Stimulated activated CD4-positive, alpha-beta T cell treated with anti-CD3 and anti-CD28 coated beads, Interleukin-12 subunit alpha, Interleukin-12 subunit beta, amount 100 ng/mL, for 24 hours (primary cell): ENCODE measurements around the gene ALLC.

Source experiments
- DNase-seq, 2 experiments: peaks; one replicate each; pipeline ENCODE4 v3.0.0-alpha.2; 2020; ENCODE audit warnings: low read depth in 2 of 2

Gene ALLC

DNA sequence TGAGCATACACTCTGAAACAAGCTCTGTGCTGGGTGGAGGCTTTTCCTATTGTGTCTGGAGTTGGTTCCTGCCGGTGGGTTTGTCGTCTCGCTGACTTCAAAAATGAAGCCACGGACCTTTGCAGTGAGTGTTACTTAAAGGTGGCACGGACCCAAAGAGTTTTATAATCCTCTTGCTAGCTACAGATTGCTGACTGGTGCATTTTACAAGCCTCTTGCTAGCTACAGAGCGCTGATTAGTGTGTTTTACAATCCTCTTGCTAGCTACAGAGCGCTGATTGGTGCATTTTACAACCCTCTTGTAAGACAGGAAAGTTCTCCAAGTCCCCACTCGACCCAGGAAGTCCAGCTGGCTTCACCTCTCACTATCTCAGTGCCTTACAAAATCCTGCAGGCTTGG is 60.7 kb downstream of the ALLC start:
- no peak for DNase-seq

DNA sequence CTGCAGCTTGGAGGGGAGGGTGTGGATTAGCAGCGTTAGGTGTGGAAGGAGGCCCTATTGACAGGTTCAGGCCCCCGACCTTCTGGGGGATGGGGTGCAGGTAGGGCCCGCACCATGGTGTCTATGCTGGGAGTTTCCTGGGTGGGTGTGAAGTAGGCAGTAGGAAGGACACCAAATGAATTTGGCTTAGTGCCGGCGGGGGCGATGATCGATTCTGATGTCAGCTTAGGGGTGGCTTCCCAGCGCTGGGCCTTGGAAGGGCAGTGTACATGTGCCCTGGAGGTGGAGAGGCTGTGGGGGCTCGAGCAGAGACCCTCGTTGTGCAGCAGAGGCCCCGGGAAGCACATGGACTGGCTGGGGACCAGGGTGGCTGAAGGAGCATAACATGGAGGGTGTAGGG is 67.0 kb downstream of the ALLC start:
- no peak for DNase-seq

DNA sequence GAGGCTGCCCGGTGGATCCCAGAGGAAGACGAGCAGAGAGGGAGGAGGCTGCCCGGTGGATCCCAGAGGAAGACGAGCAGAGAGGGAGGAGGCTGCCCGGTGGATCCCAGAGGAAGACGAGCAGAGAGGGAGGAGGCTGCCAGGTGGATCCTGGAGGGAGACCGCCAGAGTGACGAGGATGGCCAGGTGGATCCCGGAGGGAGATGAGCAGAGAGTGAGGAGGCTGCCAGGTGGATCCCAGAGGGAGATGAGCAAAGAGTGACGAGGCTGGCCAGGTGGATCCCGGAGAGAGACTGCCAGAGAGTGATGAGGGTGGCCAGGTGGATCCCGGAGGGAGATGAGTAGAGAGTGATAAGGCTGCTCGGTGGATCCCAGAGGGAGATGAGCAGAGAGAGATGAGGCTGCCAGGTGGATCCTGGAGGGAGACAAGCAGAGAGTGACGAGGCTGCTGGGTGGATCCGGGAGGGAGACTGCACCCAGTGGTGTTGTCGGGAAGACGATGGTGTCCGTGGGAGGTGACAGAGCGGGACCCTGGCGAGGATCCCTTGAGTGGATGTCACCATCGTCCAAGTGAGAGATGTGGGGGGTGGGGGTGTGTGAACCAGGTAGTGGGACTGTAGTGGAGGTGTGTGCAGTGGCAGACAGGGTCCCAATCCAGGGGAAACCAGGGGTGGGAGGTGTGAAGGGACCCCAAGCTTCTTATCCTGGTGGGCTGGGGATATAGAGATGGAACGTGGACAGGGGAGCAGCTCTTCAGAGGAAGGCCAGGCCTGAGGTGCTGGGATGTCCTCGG is 67.7 kb downstream of the ALLC start:
- no peak for DNase-seq

DNA sequence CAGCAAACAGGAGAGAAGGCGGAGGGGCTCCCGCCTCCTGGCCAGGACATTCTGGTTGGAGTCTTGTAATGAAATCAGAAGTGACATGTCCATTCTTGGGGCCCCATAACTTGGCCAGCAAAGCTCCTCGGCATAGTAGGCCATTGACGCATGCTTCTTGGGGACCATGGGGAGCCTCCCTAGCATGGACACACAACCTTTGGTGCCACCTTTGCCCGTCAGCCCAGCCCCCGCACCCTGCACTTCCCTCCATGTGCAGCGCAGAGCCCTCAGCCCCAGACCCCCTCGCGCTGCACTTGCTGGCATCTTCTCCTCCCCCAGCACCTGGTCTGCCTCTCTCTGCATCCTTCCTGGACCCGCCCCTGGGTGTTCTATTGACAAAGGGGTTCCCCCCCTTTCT is 68.5 kb downstream of the ALLC start:
- DNase-seq: no peak

DNA sequence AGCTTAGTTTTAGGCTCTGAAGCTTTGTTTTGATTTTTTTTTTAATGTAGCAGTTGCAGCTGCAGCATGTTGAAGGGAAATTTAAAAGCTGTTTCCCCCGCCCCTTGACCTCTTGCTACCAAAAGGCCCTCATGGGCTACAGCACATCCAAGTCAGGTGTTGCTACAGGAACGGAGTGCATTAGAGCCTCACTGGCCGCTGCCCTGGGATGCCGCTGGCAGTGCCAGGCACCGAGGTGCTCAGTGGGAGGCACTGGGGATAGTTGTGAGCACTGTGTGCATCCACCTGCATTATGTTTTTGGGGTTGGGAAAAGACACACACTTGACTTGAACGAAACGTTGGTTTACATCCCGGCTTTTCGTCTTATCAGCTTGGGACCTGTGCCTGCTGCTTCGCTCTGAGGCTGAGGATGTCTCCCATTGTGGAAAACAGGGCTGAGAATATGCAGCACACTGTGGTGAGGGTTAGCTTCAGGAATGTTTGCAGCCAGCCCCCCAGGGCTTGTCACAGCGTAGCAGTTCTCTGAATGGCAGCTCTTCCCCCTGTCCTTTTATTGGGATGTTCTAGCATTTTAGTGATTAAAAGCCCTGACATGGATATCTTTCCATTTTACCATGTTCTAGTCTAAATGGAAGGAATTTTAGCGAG is 69.5 kb downstream of the ALLC start:
- DNase-seq: no peak

DNA sequence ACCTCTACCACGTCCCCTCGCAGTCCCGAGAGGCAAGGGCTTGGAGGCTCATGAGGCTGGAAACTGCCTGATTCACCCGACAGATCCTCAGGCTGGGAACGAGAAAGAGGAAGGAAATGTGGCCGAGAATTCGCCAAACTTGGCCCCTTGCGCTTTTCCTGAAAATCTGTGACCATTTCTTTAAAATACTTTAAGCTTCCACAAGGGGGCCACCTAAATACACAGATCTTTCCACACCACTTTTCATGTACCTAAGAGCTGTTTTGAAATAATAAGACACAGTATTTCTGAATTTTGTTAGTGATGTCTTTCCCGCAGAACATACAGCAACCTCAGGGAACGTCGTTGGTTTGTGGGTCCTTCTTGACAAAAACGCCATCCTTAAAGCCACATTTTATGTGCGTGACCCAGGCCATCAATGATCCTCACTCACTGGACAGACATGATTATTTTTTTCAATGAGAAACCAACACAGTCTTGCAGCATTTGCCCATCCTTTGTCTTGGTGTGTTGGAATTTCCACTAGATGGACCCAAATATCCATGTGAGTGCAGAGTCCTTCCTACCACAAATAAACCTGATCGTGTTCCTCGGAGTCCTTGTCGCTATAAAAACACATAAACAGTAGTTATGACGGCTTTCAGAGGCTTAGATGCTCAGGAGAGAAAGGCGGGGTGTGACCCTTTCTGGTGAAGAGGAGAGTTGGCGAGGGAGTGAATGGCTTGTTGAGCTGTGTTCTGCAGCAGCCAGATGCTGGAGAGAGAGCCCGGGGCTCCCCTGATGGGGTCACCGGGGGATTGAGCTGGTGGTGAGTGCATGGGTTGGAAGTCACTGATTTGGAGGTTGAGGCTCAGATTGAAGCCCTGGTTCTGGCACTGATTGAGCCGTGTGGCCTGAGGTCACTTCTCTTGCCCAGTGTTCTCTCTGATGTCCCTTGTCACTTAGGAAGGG is 70.4 kb downstream of the ALLC start:
- DNase-seq: no peak

DNA sequence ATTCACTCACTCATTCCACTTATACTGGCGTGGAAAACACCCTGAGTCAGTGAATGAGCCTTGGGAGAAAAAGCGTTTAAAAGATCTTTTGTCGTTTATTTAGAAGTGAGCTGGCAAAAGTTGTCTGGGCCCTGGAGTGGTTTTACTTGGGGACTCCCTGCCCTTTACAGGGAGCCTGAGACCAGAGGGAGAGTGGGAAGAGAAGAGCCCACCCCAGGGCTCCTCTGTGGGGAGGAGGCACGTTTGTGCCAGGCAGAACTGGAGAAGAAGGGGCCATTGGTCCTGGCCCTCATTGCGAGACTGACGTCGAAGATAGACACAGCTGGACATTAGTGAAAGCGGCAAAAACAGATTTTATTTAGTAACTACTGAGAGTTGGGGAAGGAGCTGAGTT is 71.1 kb downstream of the ALLC start:
- no peak for DNase-seq

DNA sequence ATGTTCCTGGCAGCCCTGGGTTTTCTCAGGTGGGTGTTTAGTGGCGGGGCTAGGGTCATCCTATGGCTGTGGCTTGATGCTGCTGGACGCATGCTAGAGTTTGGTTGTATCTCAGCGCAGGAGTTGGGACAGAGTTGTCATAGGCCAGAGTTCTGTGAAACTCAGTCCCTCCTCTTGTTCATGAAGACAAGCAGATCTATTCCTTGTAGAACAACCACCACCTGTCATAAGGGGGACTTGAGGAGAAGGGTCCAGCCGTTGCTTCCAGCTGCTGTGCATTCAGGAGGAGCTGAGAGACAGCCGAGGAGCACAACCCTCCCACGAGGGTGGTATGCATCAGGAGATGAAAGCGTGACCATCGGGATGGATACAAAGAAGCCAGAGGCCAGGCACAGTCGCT is 71.8 kb downstream of the ALLC start:
- no peak for DNase-seq

DNA sequence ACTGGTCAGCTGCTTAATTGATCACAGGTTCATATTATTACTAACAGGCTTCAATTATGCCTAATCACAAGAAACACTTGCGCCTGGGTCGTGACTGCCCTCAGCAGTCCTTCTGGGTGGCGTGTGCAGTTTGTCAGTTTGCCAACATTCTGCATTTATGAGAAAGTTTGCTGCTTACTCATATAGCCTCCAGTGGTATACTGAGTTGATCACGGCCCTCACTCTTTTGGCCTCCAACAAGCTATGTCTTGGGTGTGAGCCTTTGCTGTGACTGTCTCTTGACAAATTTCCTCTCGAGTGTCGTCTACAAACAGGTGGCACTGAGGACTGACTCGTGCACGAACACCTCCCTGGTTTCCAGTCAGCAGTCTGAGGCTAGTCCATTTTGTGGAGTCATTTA is 72.6 kb downstream of the ALLC start:
- no peak for DNase-seq

DNA sequence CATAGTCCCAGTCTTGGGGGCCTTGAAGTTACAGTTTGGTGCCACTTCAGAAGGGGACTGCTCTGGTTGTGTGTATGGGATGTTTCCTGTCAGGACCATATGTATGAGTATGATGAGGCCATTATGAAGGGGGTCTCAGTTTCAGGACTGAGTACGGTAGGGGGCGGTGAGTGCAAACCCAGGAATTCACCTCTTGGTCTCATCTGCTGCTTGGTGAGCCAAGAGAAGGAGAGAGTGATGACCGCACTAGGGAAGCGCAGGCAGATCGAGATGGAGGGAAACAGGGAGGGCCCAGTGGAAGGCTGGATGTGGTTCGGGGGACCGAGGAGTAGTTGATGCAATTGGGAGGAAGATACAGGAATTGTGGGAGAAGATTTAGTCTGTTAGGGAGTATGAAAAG is 73.8 kb downstream of the ALLC start:
- no peak for DNase-seq

DNA sequence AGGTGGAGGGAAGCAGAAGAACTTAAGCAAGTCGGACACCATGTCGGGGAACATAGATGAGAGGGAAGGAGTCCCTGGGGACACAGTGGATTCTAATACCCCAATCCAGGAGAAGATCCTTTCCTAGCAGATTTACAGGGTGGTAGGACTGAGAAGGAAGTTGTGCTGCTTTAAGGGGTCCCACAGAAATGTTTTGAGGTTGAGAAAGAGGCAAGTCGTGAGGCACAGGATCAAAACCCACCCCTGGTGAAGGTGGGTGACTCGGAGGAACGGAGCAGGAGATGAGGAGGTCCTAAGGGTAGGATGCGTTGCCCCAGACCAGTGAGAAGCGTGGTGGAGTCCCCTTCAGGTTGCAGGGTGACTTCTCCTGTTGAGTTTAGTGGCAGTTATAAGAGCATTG is 78.1 kb downstream of the ALLC start:
- DNase-seq: no peak

DNA sequence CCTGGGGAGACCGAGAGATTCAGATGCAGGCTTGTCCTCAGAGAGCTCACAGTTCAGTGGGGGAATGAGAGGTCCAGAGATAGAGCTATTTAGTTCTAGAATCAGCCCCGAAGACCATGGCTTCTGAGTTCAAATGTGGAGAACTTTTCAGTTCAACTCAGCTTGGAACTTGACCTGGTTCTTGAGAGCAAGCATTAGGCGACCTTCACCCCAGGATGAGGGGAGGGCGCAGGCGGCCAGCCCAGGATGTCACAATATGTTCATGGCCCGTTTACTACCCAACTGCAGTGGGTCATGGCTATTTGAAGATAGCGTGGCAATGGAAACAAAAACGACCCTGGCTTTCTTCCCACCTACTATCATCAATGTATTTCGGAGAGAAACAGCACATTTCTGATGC is 79.1 kb downstream of the ALLC start:
- no peak for DNase-seq

DNA sequence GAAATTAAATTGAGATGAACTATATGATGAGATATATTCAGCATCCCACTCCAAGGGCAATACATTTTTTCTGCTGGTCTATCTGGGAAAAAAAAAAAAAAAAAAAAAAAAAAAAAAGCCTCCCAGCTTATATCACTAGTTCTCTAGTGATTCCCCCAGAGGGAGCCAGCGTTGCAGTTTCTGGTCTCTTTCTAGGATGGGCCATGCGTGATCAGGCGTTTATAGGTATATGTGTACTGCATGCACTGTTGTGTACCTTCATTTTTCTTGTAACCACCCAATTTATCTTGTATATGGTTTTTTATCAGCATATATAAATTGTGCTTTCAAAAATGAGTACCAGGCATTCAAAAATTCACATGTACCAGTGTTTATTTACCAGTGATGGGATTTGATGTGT is 80.5 kb downstream of the ALLC start:
- no peak for DNase-seq

DNA sequence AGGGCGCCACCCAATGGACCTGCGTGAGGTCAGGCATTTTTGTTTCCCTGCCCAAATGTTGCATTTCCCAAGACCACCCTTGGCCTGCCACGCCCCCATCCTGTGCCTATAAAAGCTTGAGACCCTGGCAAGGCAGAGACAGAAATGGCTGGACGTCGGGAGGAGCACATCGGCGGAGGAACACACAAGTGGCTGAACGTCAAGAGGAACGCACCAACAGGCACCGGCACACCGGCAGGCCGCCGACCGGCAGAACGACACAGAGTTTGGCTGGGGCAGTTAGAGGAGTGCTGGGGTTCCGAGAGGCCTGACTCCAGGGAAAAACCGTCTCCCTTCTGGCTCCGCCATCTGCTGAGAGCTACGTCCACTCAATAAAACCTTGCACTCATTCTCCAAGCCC is 81.3 kb downstream of the ALLC start:
- DNase-seq: no peak

DNA sequence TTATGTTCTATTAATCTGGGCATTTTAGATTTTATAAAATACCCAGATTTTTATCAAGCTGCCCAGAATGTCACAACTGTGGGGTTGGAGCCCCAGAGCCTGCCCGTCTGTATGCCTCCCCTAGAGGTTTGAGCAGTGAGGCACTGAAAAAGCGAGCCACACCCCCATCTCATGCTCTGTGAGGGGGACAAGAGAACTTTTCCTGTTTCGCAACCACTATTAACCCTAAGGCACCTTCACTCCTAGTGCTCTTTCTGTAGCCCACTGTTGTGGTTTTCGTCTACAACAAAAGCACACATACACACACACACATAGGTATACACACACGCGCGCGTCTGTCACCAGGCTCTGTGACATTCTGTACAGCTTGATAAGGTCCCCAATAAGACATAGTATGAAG is 83.4 kb downstream of the ALLC start:
- no peak for DNase-seq

DNA sequence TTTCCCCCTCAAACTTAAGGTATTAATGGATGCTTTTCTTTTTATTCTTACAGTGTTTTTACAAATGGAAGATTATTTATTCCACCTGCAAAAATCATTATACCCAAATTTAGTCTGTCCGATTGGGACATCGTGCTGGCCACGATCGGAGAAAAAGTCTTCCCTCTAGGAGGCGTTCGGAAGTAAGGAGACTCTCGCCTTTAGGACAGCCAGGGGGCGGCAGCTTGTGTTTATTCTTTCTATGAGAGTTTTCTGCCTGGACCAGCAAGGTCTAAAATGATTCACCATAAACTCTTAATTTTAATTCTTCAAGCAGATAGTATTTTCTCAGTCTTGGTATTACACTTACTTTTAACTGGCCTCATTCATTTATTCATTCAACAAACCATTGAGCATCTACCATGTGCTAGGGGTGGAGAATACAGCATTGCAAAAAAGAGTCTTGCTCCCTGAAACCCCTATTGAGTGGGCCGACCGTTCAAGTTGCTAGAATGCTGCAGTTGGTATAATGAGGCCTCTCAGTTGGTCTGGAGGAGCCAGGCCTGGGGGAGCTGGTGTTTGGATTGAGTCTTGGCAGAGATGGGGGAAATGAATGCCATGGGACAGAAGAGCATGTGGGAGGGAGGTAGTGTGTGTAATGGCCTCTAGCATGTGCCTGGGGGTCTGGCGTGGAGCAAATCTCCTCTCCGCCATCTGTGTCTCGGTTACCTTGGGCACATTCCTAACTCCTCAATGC is 84.0 kb downstream of the ALLC start:
- DNase-seq: no peak

DNA sequence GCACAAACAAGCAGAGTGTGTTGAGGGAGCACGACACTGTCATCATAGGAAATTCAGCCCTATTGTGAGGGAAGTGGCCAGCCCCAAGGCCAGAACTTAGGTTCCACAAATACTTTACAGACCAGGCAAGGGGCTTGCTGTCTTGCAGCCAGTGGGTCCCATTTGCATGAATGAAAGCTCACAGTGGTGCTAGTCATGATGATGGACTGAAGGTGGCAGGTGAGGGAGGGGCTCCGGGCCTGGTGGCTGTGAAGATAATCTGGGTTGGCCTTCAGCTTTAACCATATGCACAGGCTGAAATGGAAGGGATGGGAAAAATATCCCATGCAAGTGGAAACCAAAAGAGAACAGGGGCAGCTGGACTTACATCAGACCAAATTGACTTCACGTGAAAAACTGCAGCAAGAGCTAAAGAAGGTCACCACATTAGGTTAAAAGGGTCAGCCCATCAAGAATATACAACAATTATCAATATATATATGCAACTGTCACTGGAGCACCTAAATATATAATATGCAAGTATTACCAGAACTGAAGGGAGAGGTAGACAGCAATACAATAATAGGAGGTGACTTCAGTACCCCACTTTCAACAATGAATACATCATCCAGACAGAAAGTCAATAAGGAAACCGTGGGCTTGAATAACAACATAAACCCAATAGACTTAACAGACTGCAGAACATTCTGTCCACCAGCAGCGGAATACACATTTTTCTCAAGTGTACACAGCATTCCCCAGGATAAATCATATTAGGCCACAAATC is 84.9 kb downstream of the ALLC start:
- DNase-seq: no peak

DNA sequence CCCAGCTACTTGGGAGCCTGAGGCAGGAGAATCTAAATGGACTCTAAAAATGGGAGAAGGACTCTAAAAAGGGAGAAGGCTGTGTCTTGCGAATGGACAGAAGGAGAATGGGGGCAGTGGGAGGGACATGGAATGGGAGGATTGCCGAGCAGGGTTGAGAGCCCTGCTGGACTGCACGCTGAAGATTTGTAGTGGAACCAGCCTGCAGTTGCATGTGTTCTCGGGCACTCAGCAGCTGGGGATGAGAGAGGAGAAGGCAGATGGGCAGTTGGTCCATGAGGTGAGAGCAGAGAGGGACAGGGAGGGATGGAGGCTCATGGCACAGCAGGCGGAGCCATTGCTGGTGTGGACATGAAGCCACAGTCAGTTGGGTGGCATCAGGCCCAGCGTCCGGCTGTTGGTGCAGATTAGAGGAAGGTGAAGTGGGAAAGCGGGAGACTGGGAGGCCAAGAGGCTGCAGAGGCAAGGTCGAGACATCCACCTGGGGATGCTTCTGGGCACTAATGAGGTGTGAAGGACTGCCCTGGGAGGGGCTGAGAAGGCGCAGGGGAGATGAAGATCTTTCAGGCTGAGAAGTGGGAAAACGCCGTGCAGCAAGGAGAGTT is 86.1 kb downstream of the ALLC start:
- no peak for DNase-seq

DNA sequence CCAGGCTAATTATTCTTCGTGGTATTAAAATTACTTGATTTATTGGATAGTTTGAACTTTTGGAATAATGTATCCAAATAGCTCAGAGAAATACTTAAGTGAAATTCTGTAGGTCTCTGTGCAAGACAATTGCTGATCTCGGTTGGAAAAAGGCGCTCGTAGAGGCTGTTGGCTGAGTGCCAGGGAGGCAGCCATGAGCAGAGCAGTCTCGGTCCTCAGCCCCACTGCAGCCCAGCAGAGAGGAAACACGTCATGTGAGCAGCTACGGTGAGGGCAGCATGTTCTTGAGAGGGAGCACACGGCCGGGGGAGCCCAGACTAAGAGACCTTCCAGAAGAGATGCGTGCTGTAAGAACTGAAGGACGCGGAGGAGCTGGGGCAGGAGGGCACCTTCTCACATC is 87.9 kb downstream of the ALLC start:
- no peak for DNase-seq

DNA sequence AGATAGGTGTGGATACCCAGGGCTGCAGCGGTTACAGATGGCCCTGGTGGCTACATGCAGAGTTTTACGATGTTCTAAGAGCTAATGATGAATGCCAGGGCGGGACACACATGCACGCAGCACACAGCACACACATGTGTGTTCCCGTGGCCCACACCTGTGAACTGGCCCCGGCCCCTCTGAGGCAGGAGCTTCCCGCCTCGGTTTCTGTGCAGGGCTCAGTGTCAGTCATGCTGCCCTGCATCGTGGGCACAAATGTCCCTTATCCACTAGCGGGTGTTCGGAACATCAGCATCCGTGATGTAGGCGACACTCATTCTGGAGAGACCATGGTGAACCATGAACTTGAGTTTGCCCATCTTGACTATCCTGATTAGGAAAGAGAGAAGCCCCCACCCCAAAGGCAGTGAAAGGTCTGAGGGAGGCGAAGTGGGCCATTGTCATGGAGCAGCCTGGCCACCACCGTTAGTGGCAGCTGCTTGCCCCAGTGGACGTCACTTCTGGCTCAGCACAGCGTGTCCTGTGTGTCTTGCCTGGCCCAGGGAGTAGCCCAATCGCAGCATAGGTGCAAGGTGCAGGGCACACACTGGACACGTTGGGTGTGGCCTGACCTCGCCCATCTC is 89.1 kb downstream of the ALLC start:
- no peak for DNase-seq
